Astrocyte (in vitro differentiated cells and primary cell): Measurements from ENCODE around the gene TNFSF8.

ENCODE experiments used
- EZH2 ChIP-seq: IDR thresholded peaks from 2 replicates; pipeline ENCODE4 v1.6.1; 2012; ENCODE audit warnings: mild to moderate bottlenecking, low read length, inconsistent platforms; ENCODE audit not compliant: insufficient read depth
- TF ChIP-seq, protein P1 (sequence below): IDR thresholded peaks from 2 replicates; pipeline ENCODE4 v1.5.1; 2011; ENCODE audit warnings: low read depth, mild to moderate bottlenecking, inconsistent platforms, low read length, moderate library complexity; ENCODE audit not compliant: insufficient read depth

GRCh38 chr9:114851306-114851705 lies 79.1 kb downstream of the TNFSF8 start:
- TF ChIP-seq, protein P1, sequence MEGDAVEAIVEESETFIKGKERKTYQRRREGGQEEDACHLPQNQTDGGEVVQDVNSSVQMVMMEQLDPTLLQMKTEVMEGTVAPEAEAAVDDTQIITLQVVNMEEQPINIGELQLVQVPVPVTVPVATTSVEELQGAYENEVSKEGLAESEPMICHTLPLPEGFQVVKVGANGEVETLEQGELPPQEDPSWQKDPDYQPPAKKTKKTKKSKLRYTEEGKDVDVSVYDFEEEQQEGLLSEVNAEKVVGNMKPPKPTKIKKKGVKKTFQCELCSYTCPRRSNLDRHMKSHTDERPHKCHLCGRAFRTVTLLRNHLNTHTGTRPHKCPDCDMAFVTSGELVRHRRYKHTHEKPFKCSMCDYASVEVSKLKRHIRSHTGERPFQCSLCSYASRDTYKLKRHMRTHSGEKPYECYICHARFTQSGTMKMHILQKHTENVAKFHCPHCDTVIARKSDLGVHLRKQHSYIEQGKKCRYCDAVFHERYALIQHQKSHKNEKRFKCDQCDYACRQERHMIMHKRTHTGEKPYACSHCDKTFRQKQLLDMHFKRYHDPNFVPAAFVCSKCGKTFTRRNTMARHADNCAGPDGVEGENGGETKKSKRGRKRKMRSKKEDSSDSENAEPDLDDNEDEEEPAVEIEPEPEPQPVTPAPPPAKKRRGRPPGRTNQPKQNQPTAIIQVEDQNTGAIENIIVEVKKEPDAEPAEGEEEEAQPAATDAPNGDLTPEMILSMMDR: no peak
- TF ChIP-seq EZH2: no peak
